Neural cell (in vitro differentiated cells): ENCODE measurements around the gene SLC16A3. TPM values are rescaled to one million over a fixed set of nuclear protein-coding genes. Genes with fewer than 3 reads are reported as not detected.

ENCODE experiments used
- H2AFZ ChIP-seq: fragments of 200-600, 300-800 bp; sonication (generic), shearing (Covaris generic); 2 replicates; pipeline ENCODE4 v1.6.0; 2014; ENCODE audit warnings: low read depth, mild to moderate bottlenecking, antibody characterized with exemption, low read length, moderate library complexity
- H3F3A ChIP-seq: fragments of 200-600 bp; shearing (Covaris generic); 2 replicates; pipeline ENCODE4 v1.6.1; 2016; ENCODE audit warnings: mild to moderate bottlenecking, moderate library complexity, mixed read lengths, antibody characterized with exemption, low read length; ENCODE audit not compliant: insufficient read depth, poor library complexity, severe bottlenecking
- H3K27ac ChIP-seq: fragments of 200-600, 300-800 bp; sonication (generic), shearing (Covaris generic); 2 replicates; pipeline ENCODE4 v1.5.1; 2014; ENCODE audit warnings: mild to moderate bottlenecking, low read length, moderate library complexity
- H3K27me3 ChIP-seq: fragments of 300-800, 200-600 bp; sonication (generic), shearing (Covaris generic); 2 replicates; pipeline ENCODE4 v1.6.0; 2014; ENCODE audit warnings: mild to moderate bottlenecking, low read depth, low read length, moderate library complexity; ENCODE audit not compliant: insufficient read depth
- H3K36me3 ChIP-seq: fragments of 300-800, 200-600 bp; sonication (generic), shearing (Covaris generic); 2 replicates; pipeline ENCODE4 v1.5.1; 2014; ENCODE audit warnings: mild to moderate bottlenecking, antibody characterized with exemption, low read length, moderate library complexity; ENCODE audit not compliant: insufficient read depth
- H3K4me2 ChIP-seq: fragments of 300-800, 200-600 bp; sonication (generic), shearing (Covaris generic); 2 replicates; pipeline ENCODE4 v1.6.0; 2014; ENCODE audit warnings: mild to moderate bottlenecking, low read length
- H3K4me3 ChIP-seq: fragments of 300-800, 200-600 bp; sonication (generic), shearing (Covaris generic); 2 replicates; pipeline ENCODE4 v1.5.1; 2014; ENCODE audit warnings: mild to moderate bottlenecking, low read length, moderate library complexity
- H3K79me2 ChIP-seq: fragments of 200-600 bp; shearing (Covaris generic); replicated peaks from 2 replicates; pipeline ENCODE4 v1.6.0; 2014; ENCODE audit warnings: mild to moderate bottlenecking, low read length, moderate library complexity; ENCODE audit not compliant: insufficient read depth
- H3K9ac ChIP-seq: fragments of 300-800, 200-600 bp; sonication (generic), shearing (Covaris generic); 2 replicates; pipeline ENCODE4 v1.6.1; 2016; ENCODE audit warnings: mild to moderate bottlenecking, low read length, mixed read lengths
- H3K9me2 ChIP-seq: fragments of 200-600 bp; shearing (Covaris generic); 2 replicates; pipeline ENCODE4 v1.6.1; 2016; ENCODE audit warnings: mild to moderate bottlenecking, low read length, mixed read lengths; ENCODE audit not compliant: insufficient read depth
- H3K9me3 ChIP-seq: fragments of 200-600, 300-800 bp; sonication (generic), shearing (Covaris generic); 2 replicates; pipeline ENCODE4 v1.6.1; 2016; ENCODE audit warnings: mild to moderate bottlenecking, mixed run types, low read length, moderate library complexity, mixed read lengths
- H4K20me1 ChIP-seq: fragments of 200-600 bp; shearing (Covaris generic); 2 replicates; pipeline ENCODE4 v1.6.1; 2016; ENCODE audit warnings: mild to moderate bottlenecking, mixed run types; ENCODE audit not compliant: insufficient read depth
- EP300 ChIP-seq: fragments of 450-650 bp; conservative IDR thresholded peaks from 2 replicates; pipeline ENCODE4 v1.6.1; 2014; ENCODE audit warnings: antibody characterized with exemption, mild to moderate bottlenecking, moderate library complexity; ENCODE audit not compliant: poor library complexity, severe bottlenecking
- EZH2 ChIP-seq: fragments of 200-600, 300-800 bp; shearing (Covaris generic), sonication (generic); IDR thresholded peaks from 2 replicates; pipeline ENCODE4 v1.6.1; 2014; ENCODE audit warnings: antibody characterized with exemption, low read length, borderline replicate concordance, mild to moderate bottlenecking; ENCODE audit not compliant: insufficient read depth, poor library complexity, severe bottlenecking
- MXI1 ChIP-seq: fragments of 450-650 bp; conservative IDR thresholded peaks from 2 replicates; pipeline ENCODE4 v1.6.1; 2014; ENCODE audit warnings: antibody characterized with exemption, mild to moderate bottlenecking; ENCODE audit not compliant: poor library complexity, severe bottlenecking
- POLR2AphosphoS5 ChIP-seq: IDR thresholded peaks from 2 replicates; pipeline ENCODE4 v1.6.1; 2012
- RAD21 ChIP-seq: fragments of 450-650 bp; conservative IDR thresholded peaks from 2 replicates; pipeline ENCODE4 v1.6.1; 2014; ENCODE audit warnings: antibody characterized with exemption, mild to moderate bottlenecking, moderate library complexity
- SMC3 ChIP-seq: fragments of 450-650 bp; conservative IDR thresholded peaks from 2 replicates; pipeline ENCODE4 v1.6.1; 2014; ENCODE audit warnings: antibody characterized with exemption, mild to moderate bottlenecking, moderate library complexity; ENCODE audit not compliant: poor library complexity
- TAF1 ChIP-seq: IDR thresholded peaks from 2 replicates; pipeline ENCODE4 v1.6.1; 2012; ENCODE audit warnings: low read depth
- polyA plus RNA-seq: library from polyadenylated mRNA; depleted of rRNA; stranded (reverse); fragments of >200 nt; gene quantifications from 2 replicates; pipeline ENCODE4 v1.2.3, GENCODE V29; 2014
- TF ChIP-seq, protein P1 (sequence below): IDR thresholded peaks from 2 replicates; pipeline ENCODE4 v1.6.1; 2012; ENCODE audit warnings: borderline replicate concordance
- TF ChIP-seq, protein P2 (sequence below): fragments of 450-650 bp; IDR thresholded peaks from 2 replicates; pipeline ENCODE4 v1.5.1; 2014; ENCODE audit warnings: antibody characterized with exemption, mild to moderate bottlenecking, moderate library complexity; ENCODE audit not compliant: poor library complexity, severe bottlenecking

SLC16A3 gene
- polyA plus RNA-seq, 1 donor from 2014 or later: 0.56 TPM

DNA sequence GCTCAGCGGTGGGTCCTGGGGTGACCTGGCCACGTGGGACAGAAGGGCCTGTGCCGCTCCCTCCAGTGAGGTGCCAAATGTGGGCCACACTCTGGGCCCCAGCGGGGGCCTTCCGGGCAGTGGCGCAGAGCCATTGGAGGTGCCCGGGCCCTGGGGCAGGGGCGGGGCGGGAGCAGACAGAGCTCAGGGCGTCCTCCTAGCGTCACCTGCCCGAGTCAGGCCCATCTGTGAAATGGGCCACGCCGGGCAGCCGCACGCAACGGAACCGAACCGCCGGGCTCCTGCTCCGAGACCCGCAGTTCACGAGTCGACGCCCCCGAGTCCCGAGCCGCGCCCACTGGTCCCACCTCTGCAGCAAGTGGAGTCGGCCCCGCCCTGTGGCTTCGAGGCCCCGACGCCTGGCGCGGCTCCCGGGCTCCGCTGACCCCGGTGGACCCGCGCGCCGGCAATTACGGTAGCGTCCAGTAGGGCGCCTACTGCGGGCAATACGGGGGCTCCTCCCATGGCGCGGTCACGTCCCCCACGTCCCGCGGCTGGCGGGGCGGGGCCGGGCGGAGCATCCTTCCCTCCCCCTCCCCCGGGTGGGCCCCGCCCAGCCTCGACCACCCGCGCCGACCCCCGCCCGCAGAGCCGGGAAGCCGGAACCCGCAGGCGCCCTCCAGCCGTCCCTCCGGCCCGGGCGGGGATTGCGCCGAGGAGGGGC is 1.9 kb downstream of the SLC16A3 start:
- Histone ChIP-seq H2AFZ (no peak overlapping the region), H3K9me2 (no peaks in the 10 kb centered on the region), H3K4me3 (no peak overlapping the region), H3K27me3 (peaks cover 45% of the 10 kb centered on the region), H3K9ac (no peak overlapping the region), H3K9me3 (no peaks in the 10 kb centered on the region), H3K27ac (no peak overlapping the region), H3K36me3 (no peaks in the 10 kb centered on the region), H3K79me2 (no peaks in the 10 kb centered on the region), H4K20me1 (no peaks in the 10 kb centered on the region), H3F3A (no peaks in the 10 kb centered on the region), H3K4me2 (no peak overlapping the region)
- no peak for TF ChIP-seq SMC3
- no peak for TF ChIP-seq RAD21
- no peak for TF ChIP-seq TAF1
- TF ChIP-seq EZH2: no peak
- no peak for TF ChIP-seq MXI1

GRCh38 chr17:82231312-82231561 is 2.4 kb downstream of the SLC16A3 start:
- Histone ChIP-seq H3K4me2 (no peak overlapping the region), H3K9ac (no peak overlapping the region), H3K27me3 (peaks cover 45% of the 10 kb centered on the region), H3K4me3 (no peak overlapping the region), H3F3A (no peaks in the 10 kb centered on the region), H2AFZ (no peak overlapping the region), H3K27ac (no peak overlapping the region), H3K36me3 (no peaks in the 10 kb centered on the region), H3K79me2 (no peaks in the 10 kb centered on the region), H3K9me3 (no peaks in the 10 kb centered on the region), H4K20me1 (no peaks in the 10 kb centered on the region), H3K9me2 (no peaks in the 10 kb centered on the region)
- TF ChIP-seq, protein P1, sequence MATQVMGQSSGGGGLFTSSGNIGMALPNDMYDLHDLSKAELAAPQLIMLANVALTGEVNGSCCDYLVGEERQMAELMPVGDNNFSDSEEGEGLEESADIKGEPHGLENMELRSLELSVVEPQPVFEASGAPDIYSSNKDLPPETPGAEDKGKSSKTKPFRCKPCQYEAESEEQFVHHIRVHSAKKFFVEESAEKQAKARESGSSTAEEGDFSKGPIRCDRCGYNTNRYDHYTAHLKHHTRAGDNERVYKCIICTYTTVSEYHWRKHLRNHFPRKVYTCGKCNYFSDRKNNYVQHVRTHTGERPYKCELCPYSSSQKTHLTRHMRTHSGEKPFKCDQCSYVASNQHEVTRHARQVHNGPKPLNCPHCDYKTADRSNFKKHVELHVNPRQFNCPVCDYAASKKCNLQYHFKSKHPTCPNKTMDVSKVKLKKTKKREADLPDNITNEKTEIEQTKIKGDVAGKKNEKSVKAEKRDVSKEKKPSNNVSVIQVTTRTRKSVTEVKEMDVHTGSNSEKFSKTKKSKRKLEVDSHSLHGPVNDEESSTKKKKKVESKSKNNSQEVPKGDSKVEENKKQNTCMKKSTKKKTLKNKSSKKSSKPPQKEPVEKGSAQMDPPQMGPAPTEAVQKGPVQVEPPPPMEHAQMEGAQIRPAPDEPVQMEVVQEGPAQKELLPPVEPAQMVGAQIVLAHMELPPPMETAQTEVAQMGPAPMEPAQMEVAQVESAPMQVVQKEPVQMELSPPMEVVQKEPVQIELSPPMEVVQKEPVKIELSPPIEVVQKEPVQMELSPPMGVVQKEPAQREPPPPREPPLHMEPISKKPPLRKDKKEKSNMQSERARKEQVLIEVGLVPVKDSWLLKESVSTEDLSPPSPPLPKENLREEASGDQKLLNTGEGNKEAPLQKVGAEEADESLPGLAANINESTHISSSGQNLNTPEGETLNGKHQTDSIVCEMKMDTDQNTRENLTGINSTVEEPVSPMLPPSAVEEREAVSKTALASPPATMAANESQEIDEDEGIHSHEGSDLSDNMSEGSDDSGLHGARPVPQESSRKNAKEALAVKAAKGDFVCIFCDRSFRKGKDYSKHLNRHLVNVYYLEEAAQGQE: no peak
- no peak for TF ChIP-seq TAF1
- TF ChIP-seq EZH2: no peak

DNA sequence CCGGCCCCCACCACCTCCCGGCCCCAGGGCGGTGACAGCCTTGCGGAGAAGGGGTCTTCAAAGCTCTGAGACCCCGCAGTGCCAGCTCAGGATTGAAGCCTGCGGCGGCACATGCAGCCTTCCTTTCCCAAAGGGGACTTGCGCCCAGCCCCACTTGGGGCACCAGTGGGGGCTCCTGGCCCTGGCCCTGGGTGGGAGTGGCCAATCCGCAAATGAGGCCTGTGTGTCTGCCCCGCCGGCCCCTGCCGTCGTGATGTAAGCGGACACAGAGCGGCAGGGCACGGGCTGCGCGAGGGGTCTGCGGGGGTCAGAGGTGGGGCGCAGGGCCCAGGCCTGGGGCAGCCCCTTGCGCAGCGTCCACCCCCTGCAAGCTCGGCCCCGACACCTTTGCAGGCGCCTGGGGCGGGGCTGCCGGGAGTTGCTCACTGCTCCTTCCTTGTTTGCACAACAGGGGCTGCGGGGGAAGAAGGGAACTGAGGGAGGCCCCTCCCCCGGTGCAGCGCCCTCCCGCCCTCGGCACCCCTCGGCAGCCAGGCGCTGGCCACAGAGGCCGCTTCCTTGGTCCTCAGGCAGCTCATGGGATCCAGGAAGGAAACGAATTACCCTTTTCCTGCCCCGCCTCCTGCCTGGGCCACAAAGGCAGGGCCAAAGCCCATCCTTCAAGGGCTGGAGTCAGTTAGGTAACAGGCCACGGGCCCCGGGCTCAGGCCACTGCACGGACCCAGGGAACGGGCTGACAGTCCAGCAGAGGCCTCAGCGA is 2.9 kb downstream of the SLC16A3 start:
- no peaks in the 10 kb centered on the region for H3K79me2 ChIP-seq
- no peaks in the 10 kb centered on the region for H3K36me3 ChIP-seq
- no peaks in the 10 kb centered on the region for H3F3A ChIP-seq
- H3K4me3 ChIP-seq: no peak overlapping the region
- H2AFZ ChIP-seq: no peak overlapping the region
- no peak overlapping the region for H3K9ac ChIP-seq
- H3K9me2 ChIP-seq: no peaks in the 10 kb centered on the region
- H3K27me3 ChIP-seq: peaks cover 45% of the 10 kb centered on the region
- H3K27ac ChIP-seq: no peak overlapping the region
- TF ChIP-seq TAF1 (no peak), MXI1 (no peak), SMC3 (no peak), RAD21 (no peak), EP300 (no peak), POLR2AphosphoS5 (no peak), EZH2 (no peak)
- TF ChIP-seq, protein P1: no peak
- TF ChIP-seq, protein P2, sequence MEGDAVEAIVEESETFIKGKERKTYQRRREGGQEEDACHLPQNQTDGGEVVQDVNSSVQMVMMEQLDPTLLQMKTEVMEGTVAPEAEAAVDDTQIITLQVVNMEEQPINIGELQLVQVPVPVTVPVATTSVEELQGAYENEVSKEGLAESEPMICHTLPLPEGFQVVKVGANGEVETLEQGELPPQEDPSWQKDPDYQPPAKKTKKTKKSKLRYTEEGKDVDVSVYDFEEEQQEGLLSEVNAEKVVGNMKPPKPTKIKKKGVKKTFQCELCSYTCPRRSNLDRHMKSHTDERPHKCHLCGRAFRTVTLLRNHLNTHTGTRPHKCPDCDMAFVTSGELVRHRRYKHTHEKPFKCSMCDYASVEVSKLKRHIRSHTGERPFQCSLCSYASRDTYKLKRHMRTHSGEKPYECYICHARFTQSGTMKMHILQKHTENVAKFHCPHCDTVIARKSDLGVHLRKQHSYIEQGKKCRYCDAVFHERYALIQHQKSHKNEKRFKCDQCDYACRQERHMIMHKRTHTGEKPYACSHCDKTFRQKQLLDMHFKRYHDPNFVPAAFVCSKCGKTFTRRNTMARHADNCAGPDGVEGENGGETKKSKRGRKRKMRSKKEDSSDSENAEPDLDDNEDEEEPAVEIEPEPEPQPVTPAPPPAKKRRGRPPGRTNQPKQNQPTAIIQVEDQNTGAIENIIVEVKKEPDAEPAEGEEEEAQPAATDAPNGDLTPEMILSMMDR: no peak
- no peaks in the 10 kb centered on the region for H3K9me3 ChIP-seq
- no peak overlapping the region for H3K4me2 ChIP-seq
- H4K20me1 ChIP-seq: no peaks in the 10 kb centered on the region
